ENCODE data around the gene MRNIP. TPM values are rescaled to one million over a fixed set of nuclear protein-coding genes. Genes with fewer than 3 reads are reported as not detected.

MRNIP gene
- total RNA-seq, 1 experiment from 2014 or later: 31.1 TPM

GRCh38 chr5:179883163-179883562 is 24.5 kb upstream of the MRNIP start:
- Histone ChIP-seq H3K56ac (ENCODE audit: insufficient read length, low read depth, low read length) (no peak overlapping the region), H3K4me2 (ENCODE audit: insufficient read depth, insufficient read length, low read length) (no peak overlapping the region), H4K91ac (ENCODE audit: insufficient read length, low read depth, low read length) (no peak overlapping the region), H2BK15ac (ENCODE audit: low read depth, low read length) (no peak overlapping the region), H3K27me3 (ENCODE audit: insufficient read depth, low read length) (no peaks in the 10 kb centered on the region), H3K18ac (ENCODE audit: insufficient read length, low read depth, low read length) (no peak overlapping the region), H4K5ac (ENCODE audit: insufficient read length, low read depth, low read length) (no peak overlapping the region), H2BK120ac (ENCODE audit: low read depth, low read length, poor library complexity, severe bottlenecking) (no peak overlapping the region), H3K9ac (ENCODE audit: extremely low read depth, insufficient read length, low read length) (no peak overlapping the region), H2AK5ac (ENCODE audit: insufficient read length, low read length) (no peak overlapping the region), H2BK5ac (ENCODE audit: insufficient read length, low read length) (no peak overlapping the region), H3K4ac (ENCODE audit: low read depth, low read length) (no peak overlapping the region), H3K23ac (ENCODE audit: insufficient read length, low read depth, low read length) (no peak overlapping the region), H2AFZ (ENCODE audit: low read length) (no peak overlapping the region), H3T11ph (ENCODE audit: low read length) (no peak overlapping the region), H3K79me2 (ENCODE audit: insufficient read depth, low read length) (no peaks in the 10 kb centered on the region), H2BK20ac (ENCODE audit: low read depth, low read length, poor library complexity, severe bottlenecking) (no peak overlapping the region), H3K14ac (ENCODE audit: insufficient read depth, low read length) (no peak overlapping the region), H3K23me2 (ENCODE audit: insufficient read length, low read depth, low read length, poor library complexity, severe bottlenecking) (no peaks in the 10 kb centered on the region), H3K9me3 (ENCODE audit: control insufficient read depth, low read depth, low read length) (peaks cover 15% of the 10 kb centered on the region), H3K4me1 (ENCODE audit: insufficient read depth, low read length) (no peaks in the 10 kb centered on the region), H3K79me1 (ENCODE audit: insufficient read depth, low read depth, low read length, poor library complexity, severe bottlenecking) (no peaks in the 10 kb centered on the region), H4K8ac (replicated peaks; ENCODE audit: insufficient read length, low read depth, low read length) (no peak overlapping the region), H3K27ac (ENCODE audit: insufficient read length, low read depth, low read length) (no peak overlapping the region), H4K20me1 (ENCODE audit: control insufficient read depth, insufficient read depth, insufficient read length) (no peaks in the 10 kb centered on the region), H2BK12ac (ENCODE audit: insufficient read length, low read depth, low read length) (no peak overlapping the region)
- no peaks in the 10 kb centered on the region for H3K4me1 Mint-ChIP-seq
- WGBS (ENCODE audit: extremely low coverage, insufficient read length, low lambda C conversion rate): no CpG with 5 or more reads among the region's 3 CpGs
- H3K27me3 Mint-ChIP-seq (ENCODE audit: low read depth): peaks cover 2% of the 10 kb centered on the region
- TF ChIP-seq, protein P1, sequence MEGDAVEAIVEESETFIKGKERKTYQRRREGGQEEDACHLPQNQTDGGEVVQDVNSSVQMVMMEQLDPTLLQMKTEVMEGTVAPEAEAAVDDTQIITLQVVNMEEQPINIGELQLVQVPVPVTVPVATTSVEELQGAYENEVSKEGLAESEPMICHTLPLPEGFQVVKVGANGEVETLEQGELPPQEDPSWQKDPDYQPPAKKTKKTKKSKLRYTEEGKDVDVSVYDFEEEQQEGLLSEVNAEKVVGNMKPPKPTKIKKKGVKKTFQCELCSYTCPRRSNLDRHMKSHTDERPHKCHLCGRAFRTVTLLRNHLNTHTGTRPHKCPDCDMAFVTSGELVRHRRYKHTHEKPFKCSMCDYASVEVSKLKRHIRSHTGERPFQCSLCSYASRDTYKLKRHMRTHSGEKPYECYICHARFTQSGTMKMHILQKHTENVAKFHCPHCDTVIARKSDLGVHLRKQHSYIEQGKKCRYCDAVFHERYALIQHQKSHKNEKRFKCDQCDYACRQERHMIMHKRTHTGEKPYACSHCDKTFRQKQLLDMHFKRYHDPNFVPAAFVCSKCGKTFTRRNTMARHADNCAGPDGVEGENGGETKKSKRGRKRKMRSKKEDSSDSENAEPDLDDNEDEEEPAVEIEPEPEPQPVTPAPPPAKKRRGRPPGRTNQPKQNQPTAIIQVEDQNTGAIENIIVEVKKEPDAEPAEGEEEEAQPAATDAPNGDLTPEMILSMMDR (conservative IDR thresholded peaks at IDR 0.05): no peak
- H3K4me3 Mint-ChIP-seq: no peak overlapping the region
- peaks cover 26 to 30% of the 10 kb centered on the region in 2 experiments for H3K9me3 Mint-ChIP-seq
- H3K27ac Mint-ChIP-seq: no peak overlapping the region
- peaks cover 48 to 64% (median 64%) of the 10 kb centered on the region in 3 experiments for H3K36me3 Mint-ChIP-seq (ENCODE audit: insufficient read depth in 1 of 3, low read depth in 3 of 3)
- DNase-seq: no peak

All from H9 (cell line).